Measurements from ENCODE around the gene SMARCC1. TPM values are rescaled to one million over a fixed set of nuclear protein-coding genes. Genes with fewer than 3 reads are reported as not detected.

Gene SMARCC1
- total and polyA plus RNA-seq, 7 donors: 10.7 to 54.3 (median 31.9) TPM

GRCh38 chr3:47606165-47606564 is 175.5 kb downstream of the SMARCC1 start:
- ATAC-seq (no peak), DNase-seq (no peak)
- no peaks in the 10 kb centered on the region for H3K27me3 ChIP-seq (ENCODE audit: insufficient read depth in 3 of 3, low read length in 2 of 3)
- intact Hi-C loops (cut with DNase I): no loop called here
- H3K9me3 ChIP-seq: no peaks in the 10 kb centered on the region
- no peak overlapping the region for H3K4me3 ChIP-seq
- H3K4me1 ChIP-seq: peaks cover 14% of the 10 kb centered on the region
- peaks cover 3 to 48% of the 10 kb centered on the region in 2 donors for H3K36me3 ChIP-seq (ENCODE audit: insufficient read depth in 1 of 2, low read depth in 1 of 2)
- 80 to 90% (median 81%) methylated on average over 5 of the region's 5 CpGs for WGBS, 3 donors
- H3K27ac ChIP-seq: no peak overlapping the region
- TF ChIP-seq, protein P1, sequence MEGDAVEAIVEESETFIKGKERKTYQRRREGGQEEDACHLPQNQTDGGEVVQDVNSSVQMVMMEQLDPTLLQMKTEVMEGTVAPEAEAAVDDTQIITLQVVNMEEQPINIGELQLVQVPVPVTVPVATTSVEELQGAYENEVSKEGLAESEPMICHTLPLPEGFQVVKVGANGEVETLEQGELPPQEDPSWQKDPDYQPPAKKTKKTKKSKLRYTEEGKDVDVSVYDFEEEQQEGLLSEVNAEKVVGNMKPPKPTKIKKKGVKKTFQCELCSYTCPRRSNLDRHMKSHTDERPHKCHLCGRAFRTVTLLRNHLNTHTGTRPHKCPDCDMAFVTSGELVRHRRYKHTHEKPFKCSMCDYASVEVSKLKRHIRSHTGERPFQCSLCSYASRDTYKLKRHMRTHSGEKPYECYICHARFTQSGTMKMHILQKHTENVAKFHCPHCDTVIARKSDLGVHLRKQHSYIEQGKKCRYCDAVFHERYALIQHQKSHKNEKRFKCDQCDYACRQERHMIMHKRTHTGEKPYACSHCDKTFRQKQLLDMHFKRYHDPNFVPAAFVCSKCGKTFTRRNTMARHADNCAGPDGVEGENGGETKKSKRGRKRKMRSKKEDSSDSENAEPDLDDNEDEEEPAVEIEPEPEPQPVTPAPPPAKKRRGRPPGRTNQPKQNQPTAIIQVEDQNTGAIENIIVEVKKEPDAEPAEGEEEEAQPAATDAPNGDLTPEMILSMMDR (IDR thresholded peaks at IDR 0.05): no peak

DNA sequence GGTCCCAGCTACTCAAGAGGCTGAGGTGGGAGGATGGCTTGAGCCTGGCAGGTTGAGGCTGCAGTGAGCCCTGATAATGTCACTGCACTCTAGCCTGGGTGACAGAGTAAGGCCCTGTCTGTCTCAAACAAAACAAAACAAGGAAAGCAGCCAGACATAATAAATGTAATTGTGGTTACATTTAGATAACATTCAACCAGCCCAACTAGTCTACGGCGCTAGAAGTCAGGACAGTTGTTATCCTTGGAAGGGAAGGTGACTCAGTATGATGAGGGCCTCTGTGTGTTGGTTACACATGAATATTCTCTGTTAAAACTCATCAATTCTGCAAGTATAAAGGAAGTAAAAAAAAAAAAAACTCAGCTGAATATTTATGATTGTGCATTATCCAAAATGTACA is 176.0 kb downstream of the SMARCC1 start:
- intact Hi-C loops (cut with DNase I): no loop called here
- peaks cover 9% of the 10 kb centered on the region for H3K4me1 ChIP-seq
- H3K9me3 ChIP-seq: no peaks in the 10 kb centered on the region
- TF ChIP-seq, protein P1 (IDR thresholded peaks at IDR 0.05): no peak
- 25 to 68% (median 67%) methylated on average over 2 of the region's 2 CpGs for WGBS, 3 donors
- H3K36me3 ChIP-seq (ENCODE audit: insufficient read depth in 1 of 2, low read depth in 1 of 2): peaks cover 3 to 48% of the 10 kb centered on the region in 2 donors
- ATAC-seq: no peak
- no peaks in the 10 kb centered on the region for H3K27me3 ChIP-seq (ENCODE audit: insufficient read depth in 3 of 3, low read length in 2 of 3)
- no peak overlapping the region for H3K4me3 ChIP-seq
- H3K27ac ChIP-seq: no peak overlapping the region
- no peak for DNase-seq

DNA sequence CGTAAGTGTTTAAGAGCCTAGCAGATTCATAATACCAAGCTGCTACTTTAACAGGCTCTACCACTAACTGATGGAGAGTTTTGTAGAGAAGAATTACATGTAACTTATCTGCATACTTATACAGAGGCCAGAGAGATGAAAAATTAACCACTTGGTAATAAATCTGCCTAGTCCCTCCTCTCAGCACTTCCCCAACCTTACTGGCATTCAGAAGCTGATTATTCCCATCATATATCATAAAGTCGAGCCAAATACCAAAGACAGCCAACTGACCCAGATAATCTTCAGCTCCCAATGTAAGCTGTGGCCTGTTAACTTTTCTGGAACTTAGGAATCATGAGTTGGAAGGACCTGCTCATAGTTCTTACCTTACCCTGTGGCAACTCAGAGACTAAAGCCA is 177.5 kb downstream of the SMARCC1 start:
- Histone ChIP-seq H3K27me3 (ENCODE audit: insufficient read depth in 3 of 3, low read length in 2 of 3) (no peaks in the 10 kb centered on the region), H3K27ac (no peak overlapping the region), H3K9me3 (no peaks in the 10 kb centered on the region), H3K4me3 (no peak overlapping the region), H3K36me3 (ENCODE audit: insufficient read depth in 1 of 2, low read depth in 1 of 2) (peaks cover 3 to 50% of the 10 kb centered on the region in 2 donors), H3K4me1 (no peaks in the 10 kb centered on the region)
- TF ChIP-seq, protein P1 (IDR thresholded peaks at IDR 0.05): no peak
- no peak for DNase-seq
- intact Hi-C loops (cut with DNase I): no loop called here
- 37 to 71% (median 46%) methylated on average over 2 of the region's 2 CpGs for WGBS, 3 donors
- peak in 1 of 4 donors; percentile 57 for ATAC-seq

GRCh38 chr3:47603332-47603731 is 178.4 kb downstream of the SMARCC1 start:
- DNase-seq (no peak), ATAC-seq (no peak)
- no peaks in the 10 kb centered on the region for H3K4me1 ChIP-seq
- no peak overlapping the region for H3K4me3 ChIP-seq
- H3K27me3 ChIP-seq (ENCODE audit: insufficient read depth in 3 of 3, low read length in 2 of 3): no peaks in the 10 kb centered on the region
- H3K36me3 ChIP-seq (ENCODE audit: insufficient read depth in 1 of 2, low read depth in 1 of 2): peaks cover 3 to 44% of the 10 kb centered on the region in 2 donors
- TF ChIP-seq, protein P1 (IDR thresholded peaks at IDR 0.05): no peak
- intact Hi-C loops (cut with DNase I): no loop called here
- H3K9me3 ChIP-seq: no peaks in the 10 kb centered on the region
- no peak overlapping the region for H3K27ac ChIP-seq

DNA sequence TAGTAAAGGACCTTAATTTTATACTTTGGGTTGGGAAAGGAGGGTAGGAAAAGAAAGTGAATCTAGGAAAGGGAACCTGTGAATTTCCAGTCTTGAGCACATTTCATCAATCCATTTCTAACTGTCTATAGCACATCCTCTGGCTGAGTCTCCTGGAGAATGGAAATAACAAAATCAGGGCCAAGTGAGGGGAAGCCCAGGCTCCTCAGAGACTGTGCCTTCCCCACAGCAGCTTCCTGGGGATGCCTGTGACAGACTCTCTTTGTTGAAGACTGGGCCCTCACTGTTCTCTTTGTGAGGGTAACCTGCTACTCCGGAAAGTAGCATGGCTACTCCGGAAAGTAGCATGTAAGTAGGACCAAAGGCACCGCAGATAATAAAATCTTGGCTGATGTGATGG is 180.4 kb downstream of the SMARCC1 start:
- Histone ChIP-seq H3K27me3 (ENCODE audit: insufficient read depth in 3 of 3, low read length in 2 of 3) (no peaks in the 10 kb centered on the region), H3K9me3 (no peaks in the 10 kb centered on the region), H3K4me3 (no peak overlapping the region), H3K36me3 (ENCODE audit: insufficient read depth in 1 of 2, low read depth in 1 of 2) (peaks cover 3 to 29% of the 10 kb centered on the region in 2 donors), H3K4me1 (no peaks in the 10 kb centered on the region), H3K27ac (no peak overlapping the region)
- intact Hi-C loops (cut with DNase I): no loop called here
- ATAC-seq (no peak), DNase-seq (no peak)
- TF ChIP-seq, protein P1 (IDR thresholded peaks at IDR 0.05): no peak
- WGBS, 3 donors: 76 to 85% (median 81%) methylated on average over 3 of the region's 3 CpGs
